Stimulated activated CD4-positive, alpha-beta T cell treated with anti-CD3 and anti-CD28 coated beads, Interleukin-15, amount 100 ng/mL, for 48 hours (primary cell): Measurements from ENCODE around the gene KCP.

ENCODE experiments used
- DNase-seq, 2 donors: peaks; one replicate each; pipeline ENCODE4 v3.0.0-alpha.2; 2020; ENCODE audit warnings: low read depth in 2 of 2

The KCP gene

DNA sequence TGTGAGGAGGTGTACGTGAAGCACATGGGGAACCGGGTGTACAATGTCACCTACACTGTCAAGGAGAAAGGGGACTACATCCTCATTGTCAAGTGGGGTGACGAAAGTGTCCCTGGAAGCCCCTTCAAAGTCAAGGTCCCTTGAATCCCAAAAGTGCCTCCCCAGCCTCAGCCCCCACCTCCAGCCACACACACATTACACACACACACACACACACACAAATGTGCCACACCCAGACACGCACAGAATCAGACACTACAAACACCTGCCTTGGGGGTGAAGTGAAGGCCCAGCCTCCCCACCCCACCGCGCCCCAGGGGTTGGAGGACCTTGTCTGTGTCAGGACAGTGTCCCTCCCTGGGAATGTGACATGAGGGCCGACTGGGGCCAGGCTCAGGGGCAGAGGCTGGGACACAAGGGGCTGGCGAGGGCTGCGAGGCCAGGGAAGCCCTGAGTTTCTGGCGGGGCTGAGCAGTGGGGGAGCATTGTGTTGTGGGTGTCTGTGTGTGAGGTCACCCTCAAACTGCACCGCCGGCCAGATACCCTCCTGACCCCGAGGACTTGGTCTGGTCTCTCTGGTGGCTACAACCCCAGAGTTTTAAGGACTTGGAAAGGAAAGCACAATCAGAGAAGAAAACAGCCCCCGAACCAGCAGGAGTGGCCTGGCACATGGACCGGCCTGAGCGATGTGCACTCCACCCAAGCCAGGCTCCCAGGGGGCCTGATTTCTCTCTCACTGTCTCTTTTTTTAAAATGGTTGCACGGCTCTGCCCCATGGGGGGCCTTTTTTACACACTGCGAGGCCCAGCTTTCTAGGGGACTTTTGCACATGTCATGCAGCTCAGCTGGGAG, 51.9 kb downstream of the KCP start:
- no peak for DNase-seq

DNA sequence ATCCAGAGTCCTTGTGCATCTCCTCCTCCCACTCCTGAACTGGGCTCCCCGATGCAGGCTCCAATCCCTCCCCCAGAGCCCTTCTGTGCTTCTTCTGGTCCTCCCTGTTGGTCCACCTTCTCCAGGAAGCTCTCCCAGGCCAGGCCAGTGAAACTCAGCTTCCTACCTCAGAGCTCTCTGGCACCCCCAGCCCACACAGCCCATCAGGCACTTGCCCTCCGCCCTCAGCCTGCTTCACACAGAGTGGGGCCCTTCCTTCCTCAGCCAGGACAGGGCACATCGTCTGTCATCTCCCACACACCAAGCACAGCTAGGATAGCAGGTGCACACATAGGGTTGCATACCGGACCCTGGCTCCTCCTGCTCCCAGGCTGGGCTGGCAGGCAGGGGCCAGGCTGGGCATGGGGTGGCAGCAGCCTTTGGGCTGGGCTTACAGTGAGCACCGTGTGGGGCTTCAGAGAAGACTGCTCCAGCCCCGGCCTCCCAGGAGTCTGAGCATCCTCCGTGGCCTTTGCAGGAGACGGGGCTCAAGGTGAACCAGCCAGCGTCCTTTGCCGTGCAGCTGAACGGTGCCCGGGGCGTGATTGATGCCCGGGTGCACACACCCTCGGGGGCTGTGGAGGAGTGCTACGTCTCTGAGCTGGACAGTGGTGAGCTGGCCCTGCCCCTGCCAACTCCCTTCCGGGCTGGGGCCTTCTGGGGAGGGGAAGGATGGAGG, 54.3 kb downstream of the KCP start:
- no peak for DNase-seq

DNA sequence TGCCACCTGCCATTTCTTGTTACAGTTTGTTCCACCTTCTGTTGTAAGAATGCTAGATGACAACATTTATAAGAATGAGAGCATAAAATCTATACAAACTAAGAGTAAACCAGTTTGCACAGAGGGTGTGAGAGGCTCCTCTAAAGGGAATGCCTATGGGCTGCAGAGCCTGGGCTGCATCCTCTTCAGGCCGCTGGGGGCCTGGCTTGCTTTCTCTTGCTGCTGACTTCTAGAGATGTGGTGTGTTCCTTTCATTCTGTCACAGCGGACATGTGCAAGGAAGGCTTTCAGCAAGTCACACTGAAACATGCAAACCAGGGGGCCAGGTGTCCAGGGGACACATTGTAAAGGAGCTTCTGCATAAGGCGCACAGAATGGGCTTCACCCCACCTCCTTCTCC, 55.0 kb downstream of the KCP start:
- no peak for DNase-seq

DNA sequence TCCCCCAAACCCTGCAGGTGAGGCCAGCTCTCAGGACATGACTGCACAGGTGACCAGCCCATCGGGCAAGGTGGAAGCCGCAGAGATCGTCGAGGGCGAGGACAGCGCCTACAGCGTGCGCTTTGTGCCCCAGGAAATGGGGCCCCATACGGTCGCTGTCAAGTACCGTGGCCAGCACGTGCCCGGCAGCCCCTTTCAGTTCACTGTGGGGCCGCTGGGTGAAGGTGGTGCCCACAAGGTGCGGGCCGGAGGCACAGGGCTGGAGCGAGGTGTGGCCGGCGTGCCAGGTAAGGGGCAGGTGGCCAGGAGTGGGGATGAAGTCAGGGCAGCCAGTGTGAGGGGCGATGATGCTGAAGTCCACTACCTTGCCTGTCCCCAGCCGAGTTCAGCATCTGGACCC, 56.1 kb downstream of the KCP start:
- no peak for DNase-seq

DNA sequence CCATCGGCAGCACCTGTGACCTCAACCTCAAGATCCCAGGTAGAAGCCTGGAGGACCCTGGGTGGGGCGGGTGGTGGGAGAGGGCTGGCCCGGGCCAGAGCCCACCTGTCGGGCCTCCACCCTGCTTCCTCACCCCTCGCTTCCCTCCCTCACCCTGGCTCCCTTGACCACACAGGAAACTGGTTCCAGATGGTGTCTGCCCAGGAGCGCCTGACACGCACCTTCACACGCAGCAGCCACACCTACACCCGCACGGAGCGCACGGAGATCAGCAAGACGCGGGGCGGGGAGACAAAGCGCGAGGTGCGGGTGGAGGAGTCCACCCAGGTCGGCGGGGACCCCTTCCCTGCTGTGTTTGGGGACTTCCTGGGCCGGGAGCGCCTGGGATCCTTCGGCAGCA, 56.7 kb downstream of the KCP start:
- no peak for DNase-seq

DNA sequence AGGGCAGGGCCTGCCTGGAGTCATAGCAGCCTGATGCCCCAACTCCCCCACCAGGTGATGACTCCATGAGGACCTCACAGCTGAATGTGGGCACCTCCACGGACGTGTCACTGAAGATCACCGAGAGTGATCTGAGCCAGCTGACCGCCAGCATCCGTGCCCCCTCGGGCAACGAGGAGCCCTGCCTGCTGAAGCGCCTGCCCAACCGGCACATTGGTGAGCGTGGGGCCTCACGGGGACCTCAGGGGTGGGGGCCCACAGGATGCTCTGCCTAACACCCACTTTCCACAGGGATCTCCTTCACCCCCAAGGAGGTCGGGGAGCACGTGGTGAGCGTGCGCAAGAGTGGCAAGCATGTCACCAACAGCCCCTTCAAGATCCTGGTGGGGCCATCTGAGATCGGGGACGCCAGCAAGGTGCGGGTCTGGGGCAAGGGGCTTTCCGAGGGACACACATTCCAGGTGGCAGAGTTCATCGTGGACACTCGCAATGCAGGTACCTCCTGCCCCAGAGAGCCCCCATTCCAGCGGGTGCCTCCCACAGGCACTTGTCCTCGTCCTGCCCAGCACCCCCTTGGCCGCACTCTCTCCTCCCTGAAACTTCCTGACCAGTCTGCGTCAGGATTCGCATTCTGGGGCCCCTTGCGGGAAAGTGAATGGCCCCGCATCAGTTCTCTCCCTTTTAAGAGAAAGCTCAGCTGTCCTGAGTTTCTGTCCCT, 57.8 kb downstream of the KCP start:
- no peak for DNase-seq

DNA sequence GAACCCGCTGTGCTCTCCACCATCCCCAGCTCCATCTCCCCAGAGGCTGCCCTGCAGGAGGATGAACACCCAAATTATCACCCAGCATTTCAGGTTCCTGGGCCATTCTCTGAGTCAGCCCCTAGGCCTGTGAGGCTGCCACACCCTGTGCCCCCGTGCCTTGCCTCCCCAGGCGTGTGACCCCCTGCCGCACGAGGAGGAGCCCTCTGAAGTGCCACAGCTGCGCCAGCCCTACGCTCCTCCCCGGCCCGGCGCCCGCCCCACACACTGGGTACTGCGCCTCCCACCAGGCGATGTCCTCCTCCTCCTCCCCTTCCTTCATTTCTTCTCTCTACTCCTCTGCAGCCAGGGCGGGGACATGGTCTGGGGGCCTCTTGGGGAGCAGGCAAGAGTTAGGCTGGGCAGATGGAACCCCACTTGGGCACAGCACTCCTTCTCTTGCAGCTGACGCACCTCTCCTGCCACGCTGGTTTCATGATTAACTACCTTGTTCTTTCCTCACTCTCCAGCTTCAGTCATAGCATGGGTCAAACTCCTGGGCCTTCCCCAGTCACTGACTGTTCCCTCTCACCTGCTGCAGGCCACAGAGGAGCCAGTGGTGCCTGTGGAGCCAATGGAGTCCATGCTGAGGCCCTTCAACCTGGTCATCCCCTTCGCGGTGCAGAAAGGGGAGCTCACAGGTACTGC, 60.6 kb downstream of the KCP start:
- no peak for DNase-seq

DNA sequence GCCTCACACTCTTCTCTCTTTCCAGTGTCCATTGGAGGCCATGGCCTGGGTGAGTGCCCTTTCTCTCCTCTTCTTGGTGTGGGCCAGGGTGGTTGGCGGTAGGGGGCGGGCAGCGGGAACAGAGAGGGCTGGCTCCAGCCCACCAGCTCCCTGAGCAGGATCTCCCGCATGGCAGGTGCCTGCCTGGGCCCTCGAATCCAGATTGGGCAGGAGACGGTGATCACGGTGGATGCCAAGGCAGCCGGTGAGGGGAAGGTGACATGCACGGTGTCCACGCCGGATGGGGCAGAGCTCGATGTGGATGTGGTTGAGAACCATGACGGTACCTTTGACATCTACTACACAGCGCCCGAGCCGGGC, 61.4 kb downstream of the KCP start:
- no peak for DNase-seq

DNA sequence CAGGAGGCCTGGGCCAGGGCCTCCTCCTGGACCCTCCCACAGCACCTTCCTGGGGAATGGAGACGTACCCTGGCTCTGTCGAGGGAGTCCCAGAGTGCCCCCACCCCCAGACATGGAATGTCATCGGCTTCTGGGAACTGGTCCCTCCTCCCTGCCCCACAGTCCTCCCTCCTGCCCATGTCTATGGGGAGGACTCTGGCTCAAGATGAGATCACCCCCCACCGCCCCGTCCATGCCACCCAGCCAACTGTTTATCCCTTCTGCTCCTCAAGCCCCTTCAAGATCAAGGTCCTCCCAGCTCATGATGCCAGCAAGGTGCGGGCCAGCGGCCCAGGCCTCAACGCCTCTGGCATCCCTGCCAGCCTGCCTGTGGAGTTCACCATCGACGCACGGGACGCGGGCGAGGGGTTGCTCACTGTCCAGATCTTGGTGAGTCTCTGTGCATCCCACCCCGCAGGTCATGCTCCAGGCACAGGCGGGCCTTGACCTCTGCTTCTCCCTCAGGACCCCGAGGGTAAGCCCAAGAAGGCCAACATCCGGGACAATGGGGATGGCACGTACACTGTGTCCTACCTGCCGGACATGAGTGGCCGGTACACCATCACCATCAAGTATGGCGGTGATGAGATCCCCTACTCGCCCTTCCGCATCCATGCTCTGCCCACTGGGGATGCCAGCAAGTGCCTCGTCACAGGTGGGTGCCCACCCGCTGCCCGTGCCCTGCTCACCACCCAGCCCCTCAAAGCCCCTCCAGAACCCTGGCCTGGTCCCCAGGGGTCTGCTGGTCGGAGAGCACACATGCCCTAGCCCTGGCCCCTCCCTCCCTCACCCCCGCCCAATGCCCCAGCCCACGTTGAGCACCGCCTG, 62.0 kb downstream of the KCP start:
- DNase-seq = no peak

DNA sequence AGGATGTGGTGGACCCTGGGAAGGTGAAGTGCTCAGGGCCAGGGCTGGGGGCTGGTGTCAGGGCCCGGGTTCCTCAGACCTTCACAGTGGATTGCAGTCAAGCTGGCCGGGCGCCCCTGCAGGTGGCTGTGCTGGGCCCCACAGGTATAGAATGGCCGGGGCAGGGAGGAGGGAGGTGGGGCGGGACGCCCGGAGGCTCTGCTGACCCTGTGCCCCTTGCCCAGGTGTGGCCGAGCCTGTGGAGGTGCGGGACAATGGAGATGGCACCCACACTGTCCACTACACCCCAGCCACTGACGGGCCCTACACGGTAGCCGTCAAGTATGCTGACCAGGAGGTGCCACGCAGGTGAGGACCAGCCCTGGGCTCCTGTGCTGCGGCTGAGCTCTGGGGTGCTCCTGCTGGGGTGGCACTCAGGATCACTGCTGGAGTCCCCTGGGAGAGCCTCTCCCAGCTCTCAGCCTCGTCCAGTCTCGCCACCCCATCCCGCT, 62.7 kb downstream of the KCP start:
- DNase-seq = no peak

DNA sequence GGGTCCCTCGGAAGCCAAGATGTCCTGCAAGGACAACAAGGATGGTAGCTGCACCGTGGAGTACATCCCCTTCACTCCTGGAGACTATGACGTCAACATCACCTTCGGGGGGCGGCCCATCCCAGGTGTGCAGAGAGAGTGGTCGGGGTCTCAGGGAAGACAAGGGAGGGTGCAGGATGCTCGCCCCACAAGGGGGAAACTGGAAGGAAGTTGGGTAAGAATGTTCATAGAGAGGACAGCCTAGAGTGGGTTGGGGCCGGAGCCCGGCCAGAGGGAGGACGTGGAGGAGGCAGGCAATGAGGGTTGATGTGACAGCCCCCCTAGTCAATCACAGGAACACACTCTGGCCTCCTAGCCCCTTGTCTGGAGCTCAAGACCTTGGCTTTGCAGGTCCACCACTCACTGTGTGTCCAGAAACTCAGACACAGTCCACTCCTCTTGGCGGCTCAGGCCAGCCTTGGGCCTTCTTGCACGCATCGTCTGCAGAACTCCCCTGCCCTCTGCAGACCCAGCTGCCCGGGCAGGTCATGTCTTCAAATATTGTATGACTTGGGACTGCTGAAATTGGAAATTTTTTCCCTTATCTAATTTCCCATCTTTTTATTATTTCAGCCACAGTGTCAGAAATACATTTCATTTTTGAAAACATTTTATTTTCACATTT, 63.6 kb downstream of the KCP start:
- no peak for DNase-seq

DNA sequence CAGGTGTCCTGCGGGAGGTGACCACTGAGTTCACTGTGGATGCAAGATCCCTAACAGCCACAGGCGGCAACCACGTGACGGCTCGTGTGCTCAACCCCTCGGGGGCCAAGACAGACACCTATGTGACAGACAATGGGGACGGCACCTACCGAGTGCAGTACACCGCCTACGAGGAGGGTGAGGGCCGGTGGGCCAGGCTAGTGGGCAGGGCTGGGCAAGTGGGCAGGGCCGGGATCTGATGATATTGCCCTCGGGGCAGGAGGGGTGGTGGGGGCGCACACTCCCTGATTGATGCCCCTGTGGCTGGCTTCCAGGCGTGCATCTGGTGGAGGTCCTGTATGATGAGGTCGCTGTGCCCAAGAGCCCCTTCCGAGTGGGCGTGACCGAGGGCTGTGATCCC, 64.5 kb downstream of the KCP start:
- DNase-seq = no peak

DNA sequence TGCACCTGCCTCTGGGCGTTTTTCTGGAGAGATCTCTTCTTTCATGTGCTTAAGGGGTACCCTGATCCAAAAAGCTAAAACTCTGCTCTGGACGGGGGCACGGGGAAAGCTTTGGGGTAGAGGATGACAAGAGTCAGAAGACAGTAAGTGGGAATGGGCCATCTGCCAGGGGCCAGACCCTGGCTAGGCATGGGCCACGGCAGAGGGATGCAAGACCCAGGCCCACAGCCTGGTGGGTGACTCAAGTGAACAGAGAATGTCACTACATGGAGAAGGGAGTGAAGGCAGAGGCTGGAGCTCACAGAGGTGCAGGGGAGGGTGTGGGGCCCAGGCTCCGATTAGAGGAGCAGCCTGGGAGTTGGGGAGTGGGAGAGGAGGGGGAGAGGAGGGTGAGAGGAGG, 65.0 kb downstream of the KCP start:
- DNase-seq = no peak

DNA sequence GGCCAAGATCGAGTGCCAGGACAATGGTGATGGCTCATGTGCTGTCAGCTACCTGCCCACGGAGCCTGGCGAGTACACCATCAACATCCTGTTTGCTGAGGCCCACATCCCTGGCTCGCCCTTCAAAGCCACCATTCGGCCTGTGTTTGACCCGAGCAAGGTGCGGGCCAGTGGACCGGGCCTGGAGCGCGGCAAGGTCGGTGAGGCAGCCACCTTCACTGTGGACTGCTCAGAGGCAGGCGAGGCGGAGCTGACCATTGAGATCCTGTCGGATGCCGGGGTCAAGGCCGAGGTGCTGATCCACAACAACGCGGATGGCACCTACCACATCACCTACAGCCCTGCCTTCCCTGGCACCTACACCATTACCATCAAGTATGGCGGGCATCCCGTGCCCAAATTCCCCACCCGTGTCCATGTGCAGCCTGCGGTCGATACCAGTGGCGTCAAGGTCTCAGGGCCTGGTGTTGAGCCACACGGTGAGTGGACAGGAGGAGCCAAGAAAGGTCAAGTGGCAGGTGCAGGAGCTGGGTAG, 65.7 kb downstream of the KCP start:
- no peak for DNase-seq

DNA sequence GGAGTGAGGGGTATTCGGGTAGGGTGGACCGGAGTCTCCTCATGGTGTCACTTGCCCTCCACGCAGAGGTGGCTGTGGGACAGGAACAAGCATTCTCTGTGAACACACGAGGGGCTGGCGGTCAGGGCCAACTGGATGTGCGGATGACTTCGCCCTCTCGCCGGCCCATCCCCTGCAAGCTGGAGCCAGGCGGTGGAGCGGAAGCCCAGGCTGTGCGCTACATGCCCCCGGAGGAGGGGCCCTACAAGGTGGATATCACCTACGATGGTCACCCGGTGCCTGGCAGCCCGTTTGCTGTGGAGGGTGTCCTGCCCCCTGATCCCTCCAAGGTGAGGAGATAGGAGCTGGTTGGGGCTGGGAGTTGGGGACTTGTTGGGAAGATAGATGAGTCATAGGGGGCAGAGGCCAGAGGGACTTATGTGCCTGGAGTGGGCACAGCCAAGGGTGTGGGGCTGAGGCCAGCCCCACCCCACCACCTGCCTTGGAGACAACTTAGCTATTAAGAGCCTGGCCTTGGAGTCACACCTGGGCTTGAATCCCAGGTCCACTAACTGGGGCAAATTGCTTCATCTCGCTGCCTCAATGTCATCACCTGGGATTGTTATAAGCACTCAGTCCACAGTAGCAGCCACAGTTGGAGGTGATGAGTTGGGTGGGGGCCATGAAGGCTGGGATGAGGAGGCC, 66.4 kb downstream of the KCP start:
- DNase-seq = no peak

DNA sequence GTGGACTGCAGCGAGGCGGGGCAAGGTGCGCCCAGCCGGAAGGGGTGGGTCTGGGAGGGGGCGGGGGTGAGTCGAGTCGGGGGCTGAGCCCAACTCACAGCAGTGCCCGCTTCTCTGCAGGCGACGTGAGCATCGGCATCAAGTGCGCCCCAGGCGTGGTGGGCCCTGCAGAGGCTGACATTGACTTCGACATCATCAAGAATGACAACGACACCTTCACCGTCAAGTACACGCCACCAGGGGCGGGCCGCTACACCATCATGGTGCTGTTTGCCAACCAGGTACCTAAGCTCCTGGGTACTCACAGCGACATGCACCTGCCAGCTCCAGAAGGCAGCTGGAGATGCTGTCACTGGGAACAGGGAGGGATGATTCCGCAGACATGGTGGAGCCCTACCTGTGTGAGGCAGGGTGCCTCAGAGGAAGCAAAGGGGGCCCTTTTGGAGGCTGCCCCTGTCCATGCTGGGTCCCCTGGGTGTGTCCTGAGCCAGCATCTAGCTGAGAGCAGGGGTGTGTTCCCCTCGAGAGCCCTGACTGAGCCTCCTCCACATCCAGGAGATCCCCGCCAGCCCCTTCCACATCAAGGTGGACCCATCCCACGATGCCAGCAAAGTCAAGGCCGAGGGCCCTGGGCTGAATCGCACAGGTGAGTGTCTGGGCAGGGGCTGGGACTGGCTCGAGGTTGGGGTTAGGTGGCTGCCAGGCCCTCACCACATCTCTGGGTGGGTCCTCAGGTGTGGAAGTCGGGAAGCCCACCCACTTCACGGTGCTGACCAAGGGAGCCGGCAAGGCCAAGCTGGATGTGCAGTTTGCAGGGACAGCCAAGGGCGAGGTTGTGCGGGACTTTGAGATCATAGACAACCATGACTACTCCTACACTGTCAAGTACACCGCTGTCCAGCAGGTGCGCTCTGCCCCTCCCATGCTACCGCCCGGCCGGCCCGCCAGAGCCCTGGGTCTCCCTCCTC, 67.6 kb downstream of the KCP start:
- DNase-seq = no peak

DNA sequence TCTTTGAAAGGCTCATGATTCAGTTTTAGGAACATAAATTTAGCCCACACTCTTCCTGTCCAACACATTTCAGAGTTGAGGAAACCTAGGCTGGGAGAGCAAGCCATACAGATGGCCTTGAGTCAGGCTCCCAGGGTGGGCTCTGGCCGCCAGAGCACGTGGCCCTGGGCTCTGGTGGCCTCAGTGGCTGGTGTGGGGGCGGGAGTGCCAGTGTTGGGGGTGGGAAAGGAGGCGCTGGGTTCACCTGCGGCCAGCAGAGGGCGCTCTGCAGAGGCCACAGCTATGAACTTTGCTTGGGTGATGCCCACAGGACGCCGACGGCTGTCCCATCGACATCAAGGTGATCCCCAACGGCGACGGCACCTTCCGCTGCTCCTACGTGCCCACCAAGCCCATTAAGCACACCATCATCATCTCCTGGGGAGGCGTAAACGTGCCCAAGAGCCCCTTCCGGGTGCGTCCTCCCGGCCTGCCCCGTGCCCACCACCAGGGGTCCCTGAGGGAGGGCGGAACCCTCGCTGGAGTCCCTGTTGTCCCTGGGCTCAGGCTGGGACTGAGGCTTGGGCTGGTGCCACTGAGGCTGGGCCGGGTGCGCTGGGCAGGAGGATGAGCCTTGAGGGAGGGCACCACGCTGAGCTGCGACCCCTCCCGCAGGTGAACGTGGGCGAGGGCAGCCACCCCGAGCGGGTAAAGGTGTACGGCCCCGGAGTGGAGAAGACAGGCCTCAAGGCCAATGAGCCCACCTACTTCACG, 68.4 kb downstream of the KCP start:
- peak; percentile 43 to 55 for DNase-seq
